MM.1S (cell line): ENCODE measurements around the gene CPLX4.

Experiments used
- DNase-seq: peaks from one replicate; pipeline ENCODE4 v3.0.0-alpha.2; 2015
- H2AFZ ChIP-seq: fragments of 300-600 bp; sonication (generic); 2 replicates; pipeline ENCODE4 v1.6.0; 2016; ENCODE audit warnings: antibody characterized with exemption, low read length
- H3F3A ChIP-seq: fragments of 300-600 bp; sonication (generic); 2 replicates; pipeline ENCODE4 v1.6.1; 2016; ENCODE audit warnings: mild to moderate bottlenecking, antibody characterized with exemption, low read length, moderate library complexity, mixed read lengths; ENCODE audit not compliant: insufficient read depth
- H3K27ac ChIP-seq: fragments of 300-600 bp; sonication (generic); 2 replicates; pipeline ENCODE4 v1.5.1; 2016; ENCODE audit warnings: mild to moderate bottlenecking, low read length
- H3K27me3 ChIP-seq: fragments of 300-600 bp; sonication (generic); replicated peaks from 2 replicates; pipeline ENCODE4 v1.6.0; 2016; ENCODE audit warnings: low read length; ENCODE audit not compliant: insufficient read depth
- H3K36me3 ChIP-seq: fragments of 300-600 bp; sonication (generic); replicated peaks from 2 replicates; pipeline ENCODE4 v1.6.1; 2016; ENCODE audit warnings: mild to moderate bottlenecking, low read length, mixed read lengths; ENCODE audit not compliant: insufficient read depth
- H3K4me1 ChIP-seq: fragments of 300-600 bp; sonication (generic); 2 replicates; pipeline ENCODE4 v1.6.1; 2016; ENCODE audit warnings: low read length, mixed read lengths
- H3K4me2 ChIP-seq: fragments of 300-600 bp; sonication (generic); 2 replicates; pipeline ENCODE4 v1.6.0; 2016; ENCODE audit warnings: low read depth, low read length
- H3K4me3 ChIP-seq: fragments of 300-600 bp; sonication (generic); 2 replicates; pipeline ENCODE4 v1.5.1; 2016; ENCODE audit warnings: low read length, mixed read lengths
- H3K79me2 ChIP-seq: fragments of 300-600 bp; sonication (generic); 2 replicates; pipeline ENCODE4 v1.6.1; 2016; ENCODE audit warnings: mixed run types, low read length, mixed read lengths
- H3K9ac ChIP-seq: fragments of 300-600 bp; sonication (generic); 2 replicates; pipeline ENCODE4 v1.6.1; 2016; ENCODE audit warnings: low read length, mixed read lengths
- H3K9me2 ChIP-seq: fragments of 300-600 bp; sonication (generic); replicated peaks from 2 replicates; pipeline ENCODE4 v1.6.1; 2016; ENCODE audit warnings: mild to moderate bottlenecking, low read length, mixed read lengths; ENCODE audit not compliant: insufficient read depth
- H3K9me3 ChIP-seq: fragments of 300-600 bp; sonication (generic); replicated peaks from 2 replicates; pipeline ENCODE4 v1.6.1; 2016; ENCODE audit warnings: mild to moderate bottlenecking, low read length, mixed read lengths; ENCODE audit not compliant: insufficient read depth
- H4K20me1 ChIP-seq: fragments of 300-600 bp; sonication (generic); 2 replicates; pipeline ENCODE4 v1.6.1; 2016; ENCODE audit warnings: mild to moderate bottlenecking, low read length, moderate library complexity, mixed read lengths; ENCODE audit not compliant: insufficient read depth
- CTCF ChIP-seq: fragments of 300-600 bp; sonication (generic); IDR thresholded peaks from 2 replicates; pipeline ENCODE4 v1.5.1; 2016; ENCODE audit warnings: antibody characterized with exemption, low read length, mixed read lengths
- EZH2 ChIP-seq: fragments of 300-600 bp; sonication (generic); optimal IDR thresholded peaks from 2 replicates; pipeline ENCODE3; 2017; ENCODE audit warnings: low read depth, mild to moderate bottlenecking, antibody characterized with exemption, low read length, mixed read lengths
- EZH2phosphoT487 ChIP-seq: fragments of 300-600 bp; sonication (generic); IDR thresholded peaks from 2 replicates; pipeline ENCODE4 v1.6.1; 2018; ENCODE audit warnings: antibody characterized with exemption, low read length

The CPLX4 gene

GRCh38 chr18:59358712-59359575 is 40.5 kb upstream of the CPLX4 start, which contains the start of gene LMAN1:
TSS of gene LMAN1 (minus strand) at chr18:59359265. CDS start at chr18:59359244, 21 bp downstream.
- Histone ChIP-seq H3K4me3 (peak within 1 kb of the TSS; percentile 79), H2AFZ (peak within 1 kb of the TSS; percentile 69), H3K4me1 (peaks cover 17% of the 10 kb centered on the region), H3F3A (peaks cover 12% of the 10 kb centered on the region), H3K36me3 (peaks cover 10% of the 10 kb centered on the region), H3K4me2 (peak within 1 kb of the TSS; percentile 88), H3K9ac (peak within 1 kb of the TSS; percentile 95), H3K9me3 (no peaks in the 10 kb centered on the region), H4K20me1 (no peaks in the 10 kb centered on the region), H3K27ac (peak within 1 kb of the TSS; percentile 85), H3K9me2 (no peaks in the 10 kb centered on the region), H3K79me2 (peaks cover 52% of the 10 kb centered on the region), H3K27me3 (no peaks in the 10 kb centered on the region)
- DNase-seq = peak; percentile 93
- TF ChIP-seq EZH2 (no peak), CTCF (no peak), EZH2phosphoT487 (no peak)

DNA sequence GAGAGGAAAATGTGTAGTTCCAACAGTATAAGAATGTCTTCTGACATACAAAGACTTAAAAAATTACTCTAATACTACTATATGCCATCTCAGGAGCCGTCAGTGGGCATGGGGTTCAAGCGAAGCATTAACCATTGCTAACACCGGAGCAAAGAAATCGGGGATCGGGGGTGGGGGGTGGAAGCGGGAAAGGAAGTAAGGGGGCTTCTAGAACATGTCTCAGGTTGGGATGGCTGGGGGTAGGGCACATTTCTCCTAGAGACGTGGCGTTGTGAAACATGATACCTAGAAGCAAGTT is 39.9 kb upstream of the CPLX4 start:
- Histone ChIP-seq H3K27ac (peak overlapping the region; percentile 85), H3F3A (peaks cover 12% of the 10 kb centered on the region), H3K36me3 (peaks cover 16% of the 10 kb centered on the region), H2AFZ (peak overlapping the region; percentile 64; the same call in 1 of the 2 replicates), H3K4me1 (peaks cover 17% of the 10 kb centered on the region), H3K4me2 (peak overlapping the region; percentile 88), H3K9ac (peak overlapping the region; percentile 95), H3K79me2 (peaks cover 57% of the 10 kb centered on the region), H3K27me3 (no peaks in the 10 kb centered on the region), H4K20me1 (no peaks in the 10 kb centered on the region), H3K4me3 (peak overlapping the region; percentile 79), H3K9me2 (no peaks in the 10 kb centered on the region), H3K9me3 (no peaks in the 10 kb centered on the region)
- TF ChIP-seq EZH2 = no peak
- TF ChIP-seq CTCF = no peak
- no peak for TF ChIP-seq EZH2phosphoT487
- no peak for DNase-seq

GRCh38 chr18:59357928-59358327 is 39.5 kb upstream of the CPLX4 start:
- H3K27ac ChIP-seq = peak overlapping the region; percentile 85
- peak; percentile 72 for DNase-seq
- no peak overlapping the region for H2AFZ ChIP-seq
- H3K36me3 ChIP-seq = peaks cover 20% of the 10 kb centered on the region
- H3K4me3 ChIP-seq = peak overlapping the region; percentile 79
- H3K9ac ChIP-seq = peak overlapping the region; percentile 95
- peaks cover 17% of the 10 kb centered on the region for H3K4me1 ChIP-seq
- peaks cover 62% of the 10 kb centered on the region for H3K79me2 ChIP-seq
- H3K27me3 ChIP-seq = no peaks in the 10 kb centered on the region
- peaks cover 12% of the 10 kb centered on the region for H3F3A ChIP-seq
- TF ChIP-seq EZH2phosphoT487 = no peak
- TF ChIP-seq CTCF = no peak
- no peak for TF ChIP-seq EZH2
- H3K9me2 ChIP-seq = no peaks in the 10 kb centered on the region
- no peaks in the 10 kb centered on the region for H4K20me1 ChIP-seq
- H3K4me2 ChIP-seq = peak overlapping the region; percentile 88
- no peaks in the 10 kb centered on the region for H3K9me3 ChIP-seq
